GDM1 (cell line): ENCODE data around the gene PARVB.

Experiments used
- DNase-seq: peaks from one replicate; lab custom pipeline; 2025; lab: John Stamatoyannopoulos, UW

Gene PARVB

DNA sequence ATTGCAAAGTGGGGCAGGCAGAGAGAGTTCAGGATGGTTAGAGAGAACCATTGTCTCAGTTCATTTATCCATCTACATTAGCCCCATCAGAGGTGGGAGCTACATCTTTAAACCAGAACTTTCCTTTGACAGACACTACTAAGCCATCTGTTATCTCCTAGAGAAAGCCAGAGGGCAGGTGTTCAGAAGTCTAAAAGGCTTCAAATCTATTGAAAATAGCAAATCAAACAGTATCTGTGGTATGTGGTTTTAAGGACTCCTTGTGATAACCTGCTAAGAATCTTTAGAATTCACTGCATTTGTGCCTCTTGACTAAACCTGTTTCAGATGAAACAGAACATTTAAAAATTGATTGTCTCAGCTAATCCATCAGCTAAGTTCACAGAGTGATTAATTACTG lies 112.7 kb downstream of the PARVB start:
- no peak for DNase-seq

DNA sequence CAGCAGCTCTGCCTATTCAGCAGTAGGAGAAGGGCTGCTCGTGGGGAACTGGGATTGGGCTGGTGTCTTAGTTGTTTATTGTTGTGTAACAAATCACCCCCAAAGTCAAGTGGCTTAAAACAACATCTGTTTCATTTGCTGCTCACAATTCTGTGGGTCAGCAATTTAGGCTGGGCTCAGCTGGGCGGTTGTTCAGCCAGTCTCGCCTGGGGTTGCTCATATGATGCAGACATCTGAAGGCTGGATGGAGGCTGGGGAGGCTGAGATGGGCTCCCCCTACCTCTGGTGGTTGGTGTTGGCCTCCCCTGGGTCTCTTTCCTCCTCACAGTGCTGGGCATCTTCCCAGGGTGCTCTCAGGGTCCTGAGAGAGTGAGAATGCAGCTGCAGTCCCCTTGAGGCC lies 113.3 kb downstream of the PARVB start:
- DNase-seq = no peak

DNA sequence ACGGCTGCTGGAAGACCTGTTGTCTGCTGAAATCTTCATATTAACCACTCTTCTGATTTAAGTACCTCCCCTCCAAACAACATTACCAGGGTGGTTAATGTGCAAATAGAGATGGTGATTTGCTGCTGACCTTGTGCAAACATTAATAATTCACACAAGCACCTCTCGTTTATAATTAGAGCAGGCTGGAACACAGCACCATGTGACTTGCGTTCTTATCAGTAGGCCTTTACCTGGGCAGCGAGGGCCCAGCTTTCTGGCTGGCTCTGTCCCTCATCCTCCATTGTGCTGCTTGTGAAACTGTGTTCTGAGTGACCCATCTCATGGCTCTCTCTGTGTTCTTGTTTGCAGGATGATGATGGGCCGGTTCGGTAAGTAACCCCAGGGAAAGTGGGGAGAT lies 115.7 kb downstream of the PARVB start:
- no peak for DNase-seq

DNA sequence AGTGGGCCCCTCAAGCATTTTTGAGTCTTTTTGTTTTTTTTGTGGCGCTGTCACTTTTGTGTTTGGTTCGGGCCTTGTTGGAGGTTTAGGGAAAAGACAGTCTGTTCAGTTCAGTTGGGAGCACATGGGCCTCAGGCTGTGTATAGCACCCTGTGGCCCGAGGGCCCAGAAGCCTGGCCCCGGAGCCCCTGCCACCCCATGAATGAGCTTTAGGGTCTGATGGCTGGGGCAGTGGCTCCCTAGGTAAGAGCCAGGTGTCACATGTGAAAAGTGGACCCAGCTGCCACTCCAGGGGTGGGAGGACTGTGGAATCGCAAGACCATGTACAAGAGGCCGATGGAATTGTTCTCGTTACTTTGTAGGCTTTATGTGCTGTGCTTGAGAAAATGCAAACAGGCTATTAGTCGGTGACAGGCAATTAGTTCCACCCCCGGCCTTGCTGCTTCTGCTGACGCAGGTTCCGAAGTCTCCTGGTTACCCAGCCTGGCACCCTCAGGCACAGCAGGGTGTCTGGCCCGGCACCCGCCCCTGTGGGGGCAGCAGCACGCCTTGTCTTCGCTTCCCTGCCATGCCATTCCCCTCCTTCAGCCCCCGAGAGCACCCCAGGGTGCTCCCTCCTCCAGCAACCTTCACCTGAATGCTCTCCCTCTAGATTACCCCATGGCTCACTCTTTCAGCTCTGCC lies 118.5 kb downstream of the PARVB start:
- DNase-seq = no peak

DNA sequence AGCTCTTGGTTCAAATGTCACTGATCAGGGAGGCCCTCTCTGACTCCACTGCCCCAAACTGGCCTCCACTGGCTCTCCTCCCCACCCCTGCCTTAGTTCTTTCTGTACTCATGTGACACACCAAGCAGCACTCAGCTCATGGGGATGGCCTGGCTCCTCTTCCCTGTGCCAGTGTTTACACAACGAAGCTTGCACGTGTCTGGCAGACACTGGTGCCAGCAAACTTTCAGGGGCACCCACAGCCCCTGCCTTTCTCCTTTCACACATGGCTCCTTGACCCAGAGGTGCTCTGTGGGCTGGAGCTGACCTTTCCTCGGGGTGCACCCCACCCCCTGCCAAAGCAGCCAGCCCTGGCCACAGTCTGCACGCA lies 119.0 kb downstream of the PARVB start:
- no peak for DNase-seq

DNA sequence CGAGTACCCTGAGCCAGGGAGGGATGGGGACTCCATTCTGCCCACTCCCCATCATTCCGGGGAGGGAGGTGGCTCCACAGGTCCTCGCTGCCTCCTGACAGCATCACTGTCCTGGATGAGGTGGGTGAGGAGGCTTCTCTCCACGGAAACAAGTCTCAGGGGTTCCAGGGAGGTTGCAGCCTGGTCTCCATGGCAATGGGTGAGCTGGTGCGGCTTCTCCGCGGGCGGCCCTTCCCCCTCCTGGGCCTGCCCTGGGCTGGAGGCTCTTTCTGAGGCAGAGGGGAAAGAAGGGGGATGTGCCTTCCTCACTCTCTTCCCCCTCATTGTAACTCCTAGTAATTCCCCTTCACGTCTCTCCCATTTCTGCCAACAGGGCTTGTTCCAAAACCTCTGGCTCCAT lies 119.5 kb downstream of the PARVB start:
- DNase-seq = no peak

DNA sequence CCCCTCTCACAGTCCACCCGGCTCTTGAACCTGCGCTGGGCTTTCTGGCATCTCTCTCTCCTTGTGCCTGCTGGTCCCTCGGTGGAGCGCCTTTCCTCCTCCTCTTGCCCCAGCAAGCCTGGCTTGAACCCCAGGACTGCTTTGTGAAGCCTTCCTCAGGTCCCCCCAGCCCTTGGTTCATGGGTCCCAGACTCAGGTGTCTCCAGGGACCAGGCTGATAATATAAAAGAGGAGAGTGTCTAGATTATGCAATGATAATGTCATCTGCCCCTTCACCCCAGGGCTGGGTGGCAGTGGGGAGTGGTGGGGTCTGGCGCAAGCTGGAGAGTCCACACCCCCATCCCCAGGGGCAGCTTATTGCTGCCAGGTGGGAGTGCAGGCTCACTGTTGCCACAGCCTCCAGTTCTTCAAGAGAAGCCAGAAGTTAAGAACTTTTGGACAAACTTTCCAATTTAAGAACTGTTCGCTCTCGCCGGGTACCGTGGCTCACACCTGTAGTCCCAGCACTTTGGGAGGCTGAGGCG lies 120.0 kb downstream of the PARVB start:
- no peak for DNase-seq

DNA sequence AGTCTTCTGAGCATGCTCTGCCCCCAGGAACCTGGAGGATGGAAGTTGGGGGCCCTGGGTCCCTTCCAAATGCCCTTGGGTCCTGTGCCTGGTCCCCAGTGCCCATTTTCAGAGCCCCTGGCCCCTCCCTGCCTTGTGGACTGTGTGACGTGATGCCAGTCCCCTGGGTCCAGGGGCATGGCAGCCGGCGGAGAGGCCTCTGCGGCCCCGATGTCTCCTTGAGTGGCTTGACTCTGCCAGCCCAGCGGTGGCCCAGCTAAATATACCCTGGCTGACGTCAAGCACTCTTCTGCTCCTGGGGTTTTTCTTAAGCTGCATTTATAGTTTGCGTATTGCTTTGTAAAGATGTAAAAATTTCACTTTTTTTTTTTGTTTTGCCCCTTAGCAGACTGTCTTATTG lies 121.4 kb downstream of the PARVB start:
- DNase-seq = no peak

DNA sequence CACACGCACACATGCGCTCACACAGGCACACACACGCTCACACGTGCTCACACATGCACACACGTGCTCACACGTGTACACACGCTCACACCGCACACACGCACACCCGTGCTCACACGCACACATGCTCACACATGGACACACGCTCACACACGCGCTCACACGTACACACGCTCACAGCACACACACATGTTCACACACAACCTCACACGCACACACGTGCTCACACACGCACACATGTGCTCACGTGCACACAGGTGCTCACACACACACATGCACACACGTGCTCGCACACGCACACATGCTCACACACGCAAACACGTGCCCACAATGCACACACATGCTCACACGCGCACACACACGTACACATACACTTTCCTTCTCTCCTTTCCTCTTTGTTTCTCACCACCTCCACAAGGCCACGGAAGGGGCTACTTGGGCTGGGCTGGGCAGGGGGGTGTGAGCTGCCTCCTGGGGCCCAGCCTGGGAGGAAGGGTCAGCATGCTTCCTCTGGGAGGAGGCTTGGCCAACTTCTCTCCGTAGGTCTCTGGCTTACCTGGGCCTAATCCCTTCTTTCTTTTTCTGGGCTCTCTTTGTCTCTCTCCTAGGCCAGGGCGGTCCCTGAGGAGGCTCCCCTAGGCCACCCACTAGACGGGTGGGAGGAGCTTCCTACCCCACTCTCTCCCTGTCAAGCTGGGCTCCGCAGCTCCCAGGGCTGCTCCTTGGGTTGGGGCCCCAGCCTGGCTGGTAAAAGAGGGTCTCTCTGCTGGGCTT lies 122.2 kb downstream of the PARVB start:
- no peak for DNase-seq

DNA sequence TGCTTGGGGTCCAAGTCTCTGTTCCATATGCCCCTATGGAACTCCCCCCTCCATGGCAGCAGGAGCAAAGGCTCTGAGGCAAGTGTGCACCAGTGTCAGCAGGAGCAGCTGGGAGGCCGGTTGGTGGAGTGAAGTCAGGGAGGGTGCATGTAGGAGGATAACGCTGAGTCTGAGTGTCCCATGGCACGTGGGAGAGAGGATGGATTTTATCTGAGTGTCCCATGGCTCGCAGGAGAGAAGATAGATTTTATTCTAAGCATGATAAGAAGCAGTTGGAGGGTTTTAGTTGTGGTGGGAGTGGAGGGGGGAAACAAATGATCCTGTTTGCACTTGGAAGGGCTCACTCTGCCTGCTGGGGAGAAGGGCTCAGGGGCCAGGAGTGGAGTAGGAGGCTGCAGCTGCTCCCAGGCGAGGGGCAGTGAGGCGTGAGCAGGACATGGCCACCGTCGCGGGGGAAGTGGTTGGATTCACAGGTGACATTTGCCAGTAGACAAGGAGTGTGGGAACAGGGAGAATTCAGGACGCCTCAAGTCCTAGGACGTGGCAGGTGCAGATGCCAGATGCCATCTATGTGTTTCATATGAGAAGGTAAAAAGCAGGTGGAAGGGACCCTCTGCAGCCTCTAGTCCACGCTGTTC lies 123.0 kb downstream of the PARVB start:
- DNase-seq = no peak

DNA sequence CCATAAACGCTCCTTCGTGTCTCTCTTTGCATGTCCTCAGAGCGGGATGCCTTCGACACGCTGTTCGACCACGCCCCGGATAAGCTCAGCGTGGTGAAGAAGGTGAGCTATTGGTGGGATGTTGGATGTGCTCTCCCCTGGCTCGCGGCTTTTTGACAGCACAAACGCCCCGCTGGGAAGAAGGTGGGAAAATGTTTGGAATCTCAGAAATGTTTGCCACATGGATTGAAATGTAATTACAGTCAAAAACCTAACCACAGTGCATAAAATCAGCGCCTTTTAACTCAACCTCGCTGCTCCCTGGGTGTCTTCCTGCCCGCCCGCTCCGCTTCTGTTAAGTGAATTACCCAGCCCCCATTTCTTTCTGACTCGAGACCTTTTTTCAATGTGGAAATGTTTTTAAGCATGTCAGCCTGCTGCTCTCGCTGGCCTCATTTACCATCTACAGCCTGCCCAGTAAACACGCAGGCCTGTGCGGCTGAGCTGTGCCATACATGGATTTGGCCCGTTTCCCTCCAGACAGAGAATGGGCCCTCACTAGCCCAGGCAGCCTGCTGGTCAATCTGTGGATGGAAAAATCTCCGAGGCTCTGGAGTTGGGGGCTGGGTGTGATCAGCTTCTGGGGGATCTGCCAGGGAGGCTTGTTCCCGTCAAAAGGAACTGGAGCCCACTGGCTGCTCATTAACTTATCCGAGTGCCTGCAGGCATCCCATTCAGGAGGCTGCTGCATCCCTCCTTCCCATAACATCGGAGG lies 123.9 kb downstream of the PARVB start:
- no peak for DNase-seq

DNA sequence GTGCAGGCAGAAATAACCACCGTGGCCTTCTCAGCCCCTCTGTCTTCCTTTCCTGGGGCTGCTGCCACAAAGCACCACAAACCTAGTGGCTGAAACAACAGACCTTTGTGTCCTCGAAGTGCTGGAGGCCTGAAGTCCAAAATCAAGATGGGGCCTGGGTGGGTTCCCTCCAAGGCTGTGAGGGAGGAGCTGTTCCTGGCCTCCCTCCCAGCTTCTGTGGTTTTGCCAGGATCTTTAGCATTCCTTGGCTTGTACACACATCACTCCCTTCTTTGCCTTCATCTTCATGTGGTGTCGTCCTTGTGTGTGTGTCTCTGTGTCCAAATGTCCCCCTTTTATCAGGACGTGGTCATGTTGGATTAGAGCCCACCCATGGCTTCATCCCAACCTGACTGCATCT lies 127.6 kb downstream of the PARVB start:
- DNase-seq = no peak

DNA sequence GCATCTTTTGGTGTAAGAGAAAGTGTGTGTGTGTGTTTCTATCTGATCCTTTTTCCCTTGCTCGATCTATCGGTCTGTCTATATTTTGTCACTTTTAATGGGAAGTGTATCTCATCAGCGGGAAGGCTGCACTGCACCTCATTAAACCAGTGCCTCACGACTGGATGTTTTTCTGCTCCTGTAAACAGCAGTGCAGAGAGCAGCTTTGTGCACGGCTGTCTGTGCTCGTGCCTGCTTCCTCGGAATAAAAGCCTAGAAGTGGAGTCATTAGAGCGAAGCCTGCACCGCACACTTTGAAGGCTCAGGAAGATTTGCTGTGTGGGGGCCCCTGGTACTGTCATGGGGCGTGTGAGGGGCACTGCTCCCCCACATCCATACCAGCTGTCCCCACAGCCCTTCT lies 129.6 kb downstream of the PARVB start:
- no peak for DNase-seq

DNA sequence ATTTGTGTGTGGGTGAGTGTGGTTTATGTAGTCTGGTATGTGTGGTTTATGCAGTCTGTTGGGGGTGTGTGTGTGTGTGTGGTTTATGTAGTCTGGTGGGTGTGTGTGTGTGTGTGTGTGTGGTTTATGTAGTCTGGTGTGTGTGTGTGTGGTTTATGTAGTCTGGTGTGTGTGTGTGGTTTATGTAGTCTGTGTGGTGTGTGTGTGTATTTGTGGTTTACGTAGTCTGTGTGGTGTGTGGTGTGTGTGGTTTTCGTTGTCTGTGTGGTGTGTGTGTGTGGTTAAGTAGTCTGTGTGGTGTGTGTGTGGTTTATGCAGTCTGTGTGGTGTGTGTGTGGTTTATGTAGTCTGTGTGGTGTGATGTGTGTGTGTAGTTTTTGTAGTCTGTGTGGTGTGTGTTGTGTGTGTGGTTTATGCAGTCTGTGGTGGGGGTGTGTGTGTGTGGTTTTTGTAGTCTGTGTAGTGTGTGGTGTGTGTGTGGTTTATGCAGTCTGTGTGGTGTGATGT lies 130.4 kb downstream of the PARVB start:
- DNase-seq = peak; percentile 62

DNA sequence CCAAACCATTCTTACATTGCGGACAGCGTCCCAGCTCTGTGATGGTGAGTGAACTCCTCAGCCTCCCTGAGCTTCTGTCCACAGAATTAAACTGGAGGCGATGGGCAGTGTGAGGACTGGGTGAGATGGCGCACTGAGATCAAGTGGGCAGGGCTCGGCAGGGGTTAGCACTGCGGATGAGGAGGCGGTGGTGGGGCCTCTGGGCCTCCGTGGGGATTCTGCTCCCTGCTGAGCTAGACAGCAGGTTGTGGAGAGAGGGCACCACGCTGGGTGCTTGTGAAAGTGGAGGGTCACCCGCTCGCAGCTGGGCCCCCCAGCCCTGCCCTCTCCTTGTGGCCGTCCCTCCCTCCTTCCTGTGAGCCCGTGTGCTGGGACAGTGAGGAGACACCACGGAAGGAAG lies 131.0 kb downstream of the PARVB start:
- no peak for DNase-seq

DNA sequence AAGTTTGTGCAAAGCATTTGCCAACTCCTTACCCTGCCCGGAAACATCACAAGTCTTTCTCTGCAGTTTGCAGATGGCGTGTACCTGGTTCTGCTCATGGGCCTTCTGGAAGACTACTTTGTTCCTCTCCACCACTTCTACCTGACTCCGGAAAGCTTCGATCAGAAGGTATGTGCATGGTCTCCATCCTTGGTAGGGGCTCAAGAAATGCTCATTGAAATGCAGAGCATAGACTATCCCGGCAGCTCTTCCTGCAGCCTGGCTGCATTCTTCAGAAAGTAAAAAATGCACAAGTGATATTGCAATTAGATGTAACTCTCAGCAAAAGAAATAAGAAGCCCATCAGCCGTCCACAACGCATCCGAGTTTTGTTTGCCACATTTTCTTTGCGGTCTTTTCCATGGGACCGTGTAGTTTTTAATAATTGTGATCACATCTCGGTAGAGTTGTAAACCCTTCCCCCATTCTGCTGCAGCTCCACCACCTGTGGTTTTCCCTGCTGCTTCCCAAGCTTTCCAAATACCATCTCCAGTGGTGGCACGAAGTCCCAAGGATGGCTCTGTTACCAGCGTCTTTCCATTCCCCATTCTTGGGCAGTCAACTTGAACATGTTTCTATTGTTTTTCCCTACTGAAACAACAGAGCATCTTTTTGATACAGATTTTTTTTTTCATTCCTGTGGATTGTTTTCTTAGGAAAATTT lies 134.0 kb downstream of the PARVB start:
- DNase-seq = no peak

DNA sequence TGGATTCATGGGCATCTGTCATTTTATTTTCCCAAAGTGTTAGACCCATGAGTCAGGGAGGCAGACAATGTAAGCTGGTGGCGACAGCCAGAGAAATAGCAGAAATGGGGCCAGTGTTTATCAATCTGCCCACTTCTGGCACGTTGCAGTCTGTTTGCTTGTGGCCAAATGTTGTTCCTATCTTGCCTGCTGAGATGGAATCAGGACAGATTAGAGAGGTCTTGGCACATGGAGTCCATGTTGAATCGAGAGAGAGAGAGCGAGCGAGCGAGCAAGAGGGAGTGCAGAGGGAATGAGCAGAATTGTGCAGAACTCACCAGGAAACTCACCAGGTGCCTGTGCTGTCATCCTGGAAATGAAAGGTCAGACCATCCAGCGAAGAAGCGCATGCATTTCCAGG lies 134.7 kb downstream of the PARVB start:
- no peak for DNase-seq

DNA sequence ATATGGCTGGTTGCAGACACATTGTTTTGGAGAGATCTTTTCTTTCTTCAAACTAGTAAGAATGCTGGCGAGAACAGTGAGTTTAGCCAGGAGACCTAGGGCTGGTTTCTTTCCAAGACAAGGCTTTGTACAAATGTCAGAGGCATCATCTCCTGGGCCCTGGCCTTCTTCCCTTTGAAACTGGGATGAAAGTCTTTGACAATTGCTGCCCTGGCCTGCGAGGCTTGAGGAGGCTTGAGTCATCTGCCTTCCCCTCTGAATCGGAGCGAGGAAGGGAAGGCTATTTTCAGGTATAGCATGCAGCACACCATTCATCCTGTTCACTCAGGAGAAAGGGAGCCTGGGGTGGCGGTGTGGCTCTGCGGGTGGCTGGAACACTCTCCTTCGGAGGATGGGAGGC lies 135.1 kb downstream of the PARVB start:
- DNase-seq = no peak

DNA sequence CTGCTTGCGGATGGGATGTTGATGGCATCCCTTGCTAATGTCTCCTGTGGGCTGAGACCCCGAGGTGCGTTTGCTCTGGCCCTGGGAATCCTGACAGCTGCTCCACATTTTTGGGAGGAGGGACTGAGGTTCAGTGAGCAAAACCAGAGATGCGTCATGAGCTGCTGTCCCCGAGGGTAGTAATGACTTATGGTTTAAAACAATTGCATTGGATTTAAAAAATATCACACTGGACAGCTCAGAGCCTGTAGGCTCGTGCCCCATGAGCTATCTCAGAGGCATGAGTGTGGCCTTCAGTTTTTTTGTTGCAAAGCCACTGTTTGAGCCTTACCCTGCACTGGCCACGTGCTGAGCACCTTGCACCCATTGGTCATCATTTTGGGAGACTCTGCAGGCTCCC lies 135.7 kb downstream of the PARVB start:
- no peak for DNase-seq

DNA sequence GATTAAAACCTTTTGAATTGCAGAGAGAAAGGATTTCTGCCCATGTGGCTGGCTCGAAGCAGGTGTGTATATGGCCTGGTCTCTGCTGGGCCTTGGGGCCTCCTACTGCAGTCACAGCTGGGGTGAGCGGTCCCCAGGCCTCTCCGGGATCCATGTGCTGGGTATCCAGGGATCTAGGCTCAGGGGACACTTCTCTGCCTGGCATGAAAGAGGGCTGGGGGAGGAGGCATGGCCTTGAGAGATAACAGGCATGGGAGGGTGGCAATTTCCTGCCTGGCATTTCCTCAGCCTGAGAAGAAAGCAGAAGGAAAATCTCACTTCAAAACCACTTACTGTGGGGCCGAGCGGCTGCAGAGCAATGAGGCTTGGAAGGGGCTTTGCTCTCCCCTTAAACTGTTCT lies 136.3 kb downstream of the PARVB start:
- peak; percentile 70 for DNase-seq

DNA sequence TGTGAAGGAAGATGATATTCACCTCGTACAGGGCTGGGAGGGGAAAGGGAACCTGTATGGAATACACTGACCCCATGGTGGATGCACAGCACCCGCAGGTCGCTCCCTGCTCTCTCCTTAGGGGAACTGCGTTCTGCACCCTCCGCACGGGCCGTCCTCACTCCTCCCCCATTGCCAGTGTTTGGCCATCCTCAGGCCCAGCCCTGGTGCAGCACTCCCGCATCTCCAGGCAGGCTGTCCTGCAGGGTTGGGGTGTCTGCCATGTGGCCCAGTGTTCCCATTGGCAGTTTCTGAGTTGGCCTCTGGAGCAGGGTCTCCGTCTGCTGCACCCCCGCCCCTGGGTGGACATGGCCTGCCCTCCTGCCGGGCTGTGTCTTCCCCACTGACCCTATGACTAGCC lies 137.6 kb downstream of the PARVB start:
- DNase-seq = no peak

DNA sequence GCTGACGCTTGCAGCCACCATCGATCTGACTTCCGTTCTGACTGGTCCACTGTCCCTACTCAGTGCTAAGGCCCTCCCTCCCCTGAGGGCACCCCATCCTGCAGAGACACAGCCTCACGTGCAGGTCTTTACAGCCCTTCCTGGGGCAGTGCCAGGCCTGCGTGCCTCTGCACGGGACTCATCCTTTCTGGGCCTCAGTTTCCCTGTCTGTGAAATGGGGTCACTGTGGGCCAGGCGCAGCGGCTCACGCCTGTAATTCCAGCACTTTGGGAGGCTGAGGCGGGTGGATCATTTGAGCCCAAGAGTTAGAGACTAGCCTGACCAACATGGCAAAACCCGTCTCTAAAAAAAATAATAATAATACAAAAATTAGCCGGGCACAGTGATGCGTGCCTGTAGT lies 138.9 kb downstream of the PARVB start:
- no peak for DNase-seq
